Subcutaneous abdominal adipose tissue (tissue), 5 donors: ENCODE results near the gene ASS1.
A peak's percentile ranks its signal among the peaks of the same experiment; 100 is the strongest.

Experiments used
- H3K27ac ChIP-seq: one replicate; pipeline ENCODE4 v1.7.0; 2013; ENCODE audit warnings: low read depth, mild to moderate bottlenecking, inconsistent platforms, low read length, moderate library complexity
- H3K27me3 ChIP-seq, 5 donors: one replicate each; pipeline ENCODE4 v1.7.0; 2013; ENCODE audit warnings: low read length in 5 of 5, inconsistent platforms in 1 of 5; ENCODE audit not compliant: control insufficient read depth in 5 of 5, insufficient read depth in 4 of 5
- H3K36me3 ChIP-seq, 5 donors: one replicate each; pipeline ENCODE4 v1.7.0; 2013; ENCODE audit warnings: low read length in 5 of 5; ENCODE audit not compliant: control insufficient read depth in 5 of 5, insufficient read depth in 5 of 5
- H3K4me1 ChIP-seq, 5 donors: one replicate each; pipeline ENCODE4 v1.7.0; 2013; ENCODE audit warnings: low read length in 5 of 5, mild to moderate bottlenecking in 3 of 5, moderate library complexity in 1 of 5; ENCODE audit not compliant: control insufficient read depth in 5 of 5, insufficient read depth in 5 of 5
- H3K4me3 ChIP-seq, 5 donors: one replicate each; pipeline ENCODE4 v1.7.0; 2013; ENCODE audit warnings: low read length in 5 of 5, low read depth in 1 of 5
- H3K9ac ChIP-seq, 5 donors: one replicate each; pipeline ENCODE4 v1.7.0; 2013; ENCODE audit warnings: low read length in 5 of 5, mild to moderate bottlenecking in 4 of 5, moderate library complexity in 3 of 5
- H3K9me3 ChIP-seq, 5 donors: one replicate each; pipeline ENCODE4 v1.7.0; 2013; ENCODE audit warnings: low read length in 5 of 5; ENCODE audit not compliant: control insufficient read depth in 5 of 5
- donor health status: healthy.
- donor health status: healthy.
- donor health status: healthy.
- donor health status: healthy.
- donor health status: healthy.

The ASS1 gene

GRCh38 chr9:130451004-130451390, 6.2 kb downstream of the ASS1 start:
- Histone ChIP-seq H3K9ac (no peak overlapping the region), H3K9me3 (no peaks in the 10 kb centered on the region), H3K4me3 (no peak overlapping the region), H3K27ac (peak overlapping the region; percentile 23), H3K27me3 (no peaks in the 10 kb centered on the region), H3K4me1 (peaks cover 19 to 70% (median 56%) of the 10 kb centered on the region in 5 donors), H3K36me3 (peaks cover 0 to 17% (median 15%) of the 10 kb centered on the region in 5 donors)

- peak overlapping the region in 1 of 5 donors; percentile 24 for H3K9ac ChIP-seq
- H3K4me1 ChIP-seq: peaks cover 19 to 62% (median 49%) of the 10 kb centered on the region in 5 donors
Measured at GRCh38 chr9:130451509-130452388, 7.0 kb downstream of the ASS1 start.

GRCh38 chr9:130452835-130453234, 8.1 kb downstream of the ASS1 start:
- Histone ChIP-seq H3K4me3 (no peak overlapping the region), H3K9ac (no peak overlapping the region), H3K27ac (no peak overlapping the region), H3K9me3 (no peaks in the 10 kb centered on the region), H3K4me1 (peaks cover 12 to 51% (median 39%) of the 10 kb centered on the region in 5 donors), H3K36me3 (peaks cover 0 to 17% (median 15%) of the 10 kb centered on the region in 5 donors), H3K27me3 (no peaks in the 10 kb centered on the region)

More at GRCh38 chr9:130451509-130452388, 7.0 kb downstream of the ASS1 start:
- peak overlapping the region; percentile 23 for H3K27ac ChIP-seq
- H3K27me3 ChIP-seq: no peaks in the 10 kb centered on the region
- H3K36me3 ChIP-seq: peaks cover 0 to 17% (median 15%) of the 10 kb centered on the region in 5 donors
- no peaks in the 10 kb centered on the region for H3K9me3 ChIP-seq
- H3K4me3 ChIP-seq: no peak overlapping the region

- Histone ChIP-seq H3K4me1 (peaks cover 8 to 46% (median 32%) of the 10 kb centered on the region in 5 donors), H3K27ac (no peak overlapping the region), H3K9me3 (no peaks in the 10 kb centered on the region), H3K36me3 (peaks cover 0 to 21% (median 17%) of the 10 kb centered on the region in 5 donors), H3K4me3 (no peak overlapping the region), H3K27me3 (no peaks in the 10 kb centered on the region), H3K9ac (no peak overlapping the region)
Measured at GRCh38 chr9:130453487-130453886, 8.7 kb downstream of the ASS1 start.

- Histone ChIP-seq H3K36me3 (peaks cover 0 to 29% (median 24%) of the 10 kb centered on the region in 5 donors), H3K27ac (no peak overlapping the region), H3K9ac (no peak overlapping the region), H3K9me3 (no peaks in the 10 kb centered on the region), H3K27me3 (no peaks in the 10 kb centered on the region), H3K4me1 (peaks cover 8 to 48% (median 34%) of the 10 kb centered on the region in 5 donors), H3K4me3 (no peak overlapping the region)
Measured at GRCh38 chr9:130454096-130454811, 9.5 kb downstream of the ASS1 start.

GRCh38 chr9:130454812-130455325, 10.1 kb downstream of the ASS1 start:
- H3K27me3 ChIP-seq: no peaks in the 10 kb centered on the region
- H3K4me1 ChIP-seq: peaks cover 8 to 43% (median 36%) of the 10 kb centered on the region in 5 donors
- no peak overlapping the region for H3K27ac ChIP-seq
- H3K9me3 ChIP-seq: no peaks in the 10 kb centered on the region
- peaks cover 0 to 32% (median 26%) of the 10 kb centered on the region in 5 donors for H3K36me3 ChIP-seq
- no peak overlapping the region for H3K4me3 ChIP-seq
- H3K9ac ChIP-seq: no peak overlapping the region

GRCh38 chr9:130458027-130458803, 13.5 kb downstream of the ASS1 start:
- H3K4me1 ChIP-seq: peaks cover 0 to 22% (median 14%) of the 10 kb centered on the region in 5 donors
- no peaks in the 10 kb centered on the region for H3K9me3 ChIP-seq
- no peak overlapping the region for H3K4me3 ChIP-seq
- peaks cover 0 to 3% (median 0%) of the 10 kb centered on the region in 5 donors for H3K27me3 ChIP-seq
- no peak overlapping the region for H3K27ac ChIP-seq
- peaks cover 0 to 46% (median 36%) of the 10 kb centered on the region in 5 donors for H3K36me3 ChIP-seq
- H3K9ac ChIP-seq: no peak overlapping the region

- H3K27ac ChIP-seq: no peak overlapping the region
Measured at GRCh38 chr9:130458804-130459067, 14.0 kb downstream of the ASS1 start.

GRCh38 chr9:130459151-130459550, 14.4 kb downstream of the ASS1 start:
- Histone ChIP-seq H3K27ac (no peak overlapping the region), H3K27me3 (peaks cover 0 to 3% (median 0%) of the 10 kb centered on the region in 5 donors), H3K4me1 (peaks cover 0 to 17% (median 6%) of the 10 kb centered on the region in 5 donors), H3K9me3 (no peaks in the 10 kb centered on the region), H3K9ac (no peak overlapping the region), H3K36me3 (peaks cover 0 to 55% (median 45%) of the 10 kb centered on the region in 5 donors), H3K4me3 (no peak overlapping the region)

More at GRCh38 chr9:130458804-130459067, 14.0 kb downstream of the ASS1 start:
- Histone ChIP-seq H3K36me3 (peaks cover 0 to 51% (median 41%) of the 10 kb centered on the region in 5 donors), H3K4me1 (peaks cover 0 to 17% (median 9%) of the 10 kb centered on the region in 5 donors), H3K27me3 (peaks cover 0 to 3% (median 0%) of the 10 kb centered on the region in 5 donors), H3K9ac (no peak overlapping the region), H3K9me3 (no peaks in the 10 kb centered on the region), H3K4me3 (no peak overlapping the region)
